Measurements from ENCODE around the gene NTRK3.
A peak's percentile ranks its signal among the peaks of the same experiment; 100 is the strongest.

Gene NTRK3

GRCh38 chr15:87887177-87887576 lies 369.4 kb downstream of the NTRK3 start:
- H2BK12ac ChIP-seq (ENCODE audit: low read length) = no peak overlapping the region
- no peaks in the 10 kb centered on the region for H3K9me3 ChIP-seq (ENCODE audit: insufficient read depth, low read depth, low read length)
- H3K4me3 ChIP-seq (ENCODE audit: low read depth, low read length) = no peak overlapping the region
- H3K27me3 ChIP-seq (ENCODE audit: insufficient read depth, low read length) = no peaks in the 10 kb centered on the region
- no peaks in the 10 kb centered on the region for H3K4me1 ChIP-seq (ENCODE audit: control insufficient read depth in 1 of 2, insufficient read depth in 2 of 2, low read length in 2 of 2)
- no peak overlapping the region for H3K27ac ChIP-seq (ENCODE audit: low read depth, low read length)
- no peak overlapping the region for H3K9ac ChIP-seq (ENCODE audit: low read length)
- no peak for DNase-seq
- no peak overlapping the region for H4K91ac ChIP-seq (ENCODE audit: low read depth, low read length)
- no peak overlapping the region for H3K4me2 ChIP-seq (ENCODE audit: low read length)
- H3K36me3 ChIP-seq (ENCODE audit: control insufficient read depth in 1 of 2, insufficient read depth in 2 of 2, low read length in 2 of 2) = no peaks in the 10 kb centered on the region
- no peak overlapping the region for H4K12ac ChIP-seq (ENCODE audit: low read depth, low read length)
- H3K18ac ChIP-seq (ENCODE audit: low read length) = no peak overlapping the region
- no peaks in the 10 kb centered on the region for H3K79me1 ChIP-seq (ENCODE audit: low read length)
- H4K8ac ChIP-seq (ENCODE audit: low read depth, low read length) = no peak overlapping the region
- H2BK120ac ChIP-seq (ENCODE audit: insufficient read depth, low read length, poor library complexity) = no peak overlapping the region
- no peak overlapping the region for H3K4ac ChIP-seq (ENCODE audit: low read depth, low read length)
- no CpG with 5 or more reads among the region's 1 CpG for WGBS (ENCODE audit: extremely low coverage, insufficient coverage, insufficient read length)
- H3K23ac ChIP-seq (ENCODE audit: low read length) = no peak overlapping the region
- H2AK5ac ChIP-seq (ENCODE audit: low read length) = no peak overlapping the region
- H2BK5ac ChIP-seq (ENCODE audit: low read depth, low read length, poor library complexity) = no peak overlapping the region
- no peak overlapping the region for H2AFZ ChIP-seq (ENCODE audit: insufficient read depth, low read length, poor library complexity)
- no peak overlapping the region for H3K14ac ChIP-seq (ENCODE audit: low read length)
- no peaks in the 10 kb centered on the region for H3K79me2 ChIP-seq (ENCODE audit: control insufficient read depth, insufficient read depth, low read length, poor library complexity)

- Histone ChIP-seq H3K79me2 (ENCODE audit: control insufficient read depth, insufficient read depth, low read length, poor library complexity) (no peaks in the 10 kb centered on the region), H4K91ac (ENCODE audit: low read depth, low read length) (no peak overlapping the region), H3K9me3 (ENCODE audit: insufficient read depth, low read depth, low read length) (no peaks in the 10 kb centered on the region), H3K14ac (ENCODE audit: low read length) (no peak overlapping the region), H2BK5ac (ENCODE audit: low read depth, low read length, poor library complexity) (no peak overlapping the region), H3K23ac (ENCODE audit: low read length) (no peak overlapping the region), H3K4me3 (ENCODE audit: low read depth, low read length) (no peak overlapping the region), H4K12ac (ENCODE audit: low read depth, low read length) (no peak overlapping the region), H2BK12ac (ENCODE audit: low read length) (no peak overlapping the region), H3K4ac (ENCODE audit: low read depth, low read length) (no peak overlapping the region), H3K79me1 (ENCODE audit: low read length) (no peaks in the 10 kb centered on the region), H3K9ac (ENCODE audit: low read length) (no peak overlapping the region), H2AFZ (ENCODE audit: insufficient read depth, low read length, poor library complexity) (no peak overlapping the region), H3K36me3 (ENCODE audit: control insufficient read depth in 1 of 2, insufficient read depth in 2 of 2, low read length in 2 of 2) (no peaks in the 10 kb centered on the region), H4K8ac (ENCODE audit: low read depth, low read length) (no peak overlapping the region), H3K4me2 (ENCODE audit: low read length) (no peak overlapping the region), H3K4me1 (ENCODE audit: control insufficient read depth in 1 of 2, insufficient read depth in 2 of 2, low read length in 2 of 2) (peaks cover 8 to 10% of the 10 kb centered on the region in 2 experiments), H3K18ac (ENCODE audit: low read length) (no peak overlapping the region), H3K27ac (ENCODE audit: low read depth, low read length) (no peak overlapping the region), H3K27me3 (ENCODE audit: insufficient read depth, low read length) (no peaks in the 10 kb centered on the region), H2AK5ac (ENCODE audit: low read length) (no peak overlapping the region), H2BK120ac (ENCODE audit: insufficient read depth, low read length, poor library complexity) (no peak overlapping the region)
- peak in 1 of 2 donors; percentile 10 for DNase-seq
- WGBS (ENCODE audit: extremely low coverage, insufficient coverage, insufficient read length) = no CpG with 5 or more reads among the region's 1 CpG
These were observed 375.5 kb downstream of the NTRK3 start for GRCh38 chr15:87881026-87881425.

GRCh38 chr15:87877822-87878542 lies 378.6 kb downstream of the NTRK3 start:
- no peak for DNase-seq
- H3K27me3 ChIP-seq (ENCODE audit: insufficient read depth, low read length) = no peaks in the 10 kb centered on the region
- peak overlapping the region; percentile 36 for H3K27ac ChIP-seq (ENCODE audit: low read depth, low read length)
- H3K14ac ChIP-seq (ENCODE audit: low read length) = no peak overlapping the region
- no peak overlapping the region for H4K91ac ChIP-seq (ENCODE audit: low read depth, low read length)
- H3K36me3 ChIP-seq (ENCODE audit: control insufficient read depth in 1 of 2, insufficient read depth in 2 of 2, low read length in 2 of 2) = no peaks in the 10 kb centered on the region
- H3K79me2 ChIP-seq (ENCODE audit: control insufficient read depth, insufficient read depth, low read length, poor library complexity) = no peaks in the 10 kb centered on the region
- H3K4me2 ChIP-seq (ENCODE audit: low read length) = no peak overlapping the region
- peaks cover 18% of the 10 kb centered on the region in 2 experiments for H3K4me1 ChIP-seq (ENCODE audit: control insufficient read depth in 1 of 2, insufficient read depth in 2 of 2, low read length in 2 of 2)
- no peak overlapping the region for H2BK5ac ChIP-seq (ENCODE audit: low read depth, low read length, poor library complexity)
- no peak overlapping the region for H2AK5ac ChIP-seq (ENCODE audit: low read length)
- no CpG with 5 or more reads among the region's 5 CpGs for WGBS (ENCODE audit: extremely low coverage, insufficient coverage, insufficient read length)
- no peak overlapping the region for H2BK120ac ChIP-seq (ENCODE audit: insufficient read depth, low read length, poor library complexity)
- H4K8ac ChIP-seq (ENCODE audit: low read depth, low read length) = no peak overlapping the region
- no peaks in the 10 kb centered on the region for H3K9me3 ChIP-seq (ENCODE audit: insufficient read depth, low read depth, low read length)
- no peak overlapping the region for H3K4ac ChIP-seq (ENCODE audit: low read depth, low read length)
- no peak overlapping the region for H2AFZ ChIP-seq (ENCODE audit: insufficient read depth, low read length, poor library complexity)
- no peak overlapping the region for H3K9ac ChIP-seq (ENCODE audit: low read length)
- H2BK12ac ChIP-seq (ENCODE audit: low read length) = no peak overlapping the region
- H4K12ac ChIP-seq (ENCODE audit: low read depth, low read length) = no peak overlapping the region
- no peak overlapping the region for H3K18ac ChIP-seq (ENCODE audit: low read length)
- H3K79me1 ChIP-seq (ENCODE audit: low read length) = peaks cover 3% of the 10 kb centered on the region
- H3K23ac ChIP-seq (ENCODE audit: low read length) = no peak overlapping the region
- H3K4me3 ChIP-seq (ENCODE audit: low read depth, low read length) = no peak overlapping the region

- H3K14ac ChIP-seq (ENCODE audit: low read length) = no peak overlapping the region
- no CpG with 5 or more reads among the region's 4 CpGs for WGBS (ENCODE audit: extremely low coverage, insufficient coverage, insufficient read length)
These were observed 379.3 kb downstream of the NTRK3 start for GRCh38 chr15:87877114-87877810.

More at GRCh38 chr15:87877114-87877810, 379.3 kb downstream of the NTRK3 start:
- Histone ChIP-seq H3K4me1 (ENCODE audit: control insufficient read depth in 1 of 2, insufficient read depth in 2 of 2, low read length in 2 of 2) (peaks cover 18% of the 10 kb centered on the region in 2 experiments), H4K91ac (ENCODE audit: low read depth, low read length) (peak overlapping the region; percentile 1), H3K79me1 (ENCODE audit: low read length) (peaks cover 3% of the 10 kb centered on the region), H3K27ac (ENCODE audit: low read depth, low read length) (peak overlapping the region; percentile 36), H3K18ac (ENCODE audit: low read length) (no peak overlapping the region), H3K4ac (ENCODE audit: low read depth, low read length) (no peak overlapping the region), H3K4me3 (ENCODE audit: low read depth, low read length) (no peak overlapping the region), H4K8ac (ENCODE audit: low read depth, low read length) (no peak overlapping the region), H2BK5ac (ENCODE audit: low read depth, low read length, poor library complexity) (no peak overlapping the region), H2BK12ac (ENCODE audit: low read length) (no peak overlapping the region), H3K9ac (ENCODE audit: low read length) (no peak overlapping the region), H2AK5ac (ENCODE audit: low read length) (no peak overlapping the region), H3K79me2 (ENCODE audit: control insufficient read depth, insufficient read depth, low read length, poor library complexity) (no peaks in the 10 kb centered on the region), H3K27me3 (ENCODE audit: insufficient read depth, low read length) (no peaks in the 10 kb centered on the region), H2BK120ac (ENCODE audit: insufficient read depth, low read length, poor library complexity) (no peak overlapping the region), H4K12ac (ENCODE audit: low read depth, low read length) (no peak overlapping the region), H2AFZ (ENCODE audit: insufficient read depth, low read length, poor library complexity) (no peak overlapping the region), H3K9me3 (ENCODE audit: insufficient read depth, low read depth, low read length) (no peaks in the 10 kb centered on the region), H3K4me2 (ENCODE audit: low read length) (peak overlapping the region; percentile 4), H3K36me3 (ENCODE audit: control insufficient read depth in 1 of 2, insufficient read depth in 2 of 2, low read length in 2 of 2) (no peaks in the 10 kb centered on the region), H3K23ac (ENCODE audit: low read length) (no peak overlapping the region)
- peak; percentile 70 to 75 for DNase-seq

All from trophoblast cell (in vitro differentiated cells and primary cell).